ENCODE measurements around the gene MAN2B2.

DNA sequence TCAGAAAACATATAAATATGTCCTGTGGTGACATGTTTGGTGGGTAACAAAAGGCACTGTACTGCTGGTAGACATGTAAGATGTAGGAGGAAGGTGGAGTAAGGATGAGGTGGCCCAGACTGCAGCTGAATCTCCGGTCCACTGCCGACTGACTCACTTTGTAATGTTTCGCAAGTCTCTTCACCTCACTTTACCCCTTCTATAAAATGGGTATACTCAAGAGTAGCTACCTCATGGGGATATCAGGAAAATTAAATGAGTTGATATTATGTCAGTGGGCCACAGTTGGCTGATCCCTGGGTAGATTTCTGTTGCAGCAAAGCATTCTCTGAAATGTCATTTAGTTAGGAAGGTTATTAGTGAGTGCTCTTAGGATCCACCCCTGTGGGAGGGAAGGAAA is 87.6 kb downstream of the MAN2B2 start:
- TF ChIP-seq EZH2 (optimal IDR thresholded peaks at IDR 0.05; ENCODE audit: low read depth, low read length) = no peak
- TF ChIP-seq, protein P1, sequence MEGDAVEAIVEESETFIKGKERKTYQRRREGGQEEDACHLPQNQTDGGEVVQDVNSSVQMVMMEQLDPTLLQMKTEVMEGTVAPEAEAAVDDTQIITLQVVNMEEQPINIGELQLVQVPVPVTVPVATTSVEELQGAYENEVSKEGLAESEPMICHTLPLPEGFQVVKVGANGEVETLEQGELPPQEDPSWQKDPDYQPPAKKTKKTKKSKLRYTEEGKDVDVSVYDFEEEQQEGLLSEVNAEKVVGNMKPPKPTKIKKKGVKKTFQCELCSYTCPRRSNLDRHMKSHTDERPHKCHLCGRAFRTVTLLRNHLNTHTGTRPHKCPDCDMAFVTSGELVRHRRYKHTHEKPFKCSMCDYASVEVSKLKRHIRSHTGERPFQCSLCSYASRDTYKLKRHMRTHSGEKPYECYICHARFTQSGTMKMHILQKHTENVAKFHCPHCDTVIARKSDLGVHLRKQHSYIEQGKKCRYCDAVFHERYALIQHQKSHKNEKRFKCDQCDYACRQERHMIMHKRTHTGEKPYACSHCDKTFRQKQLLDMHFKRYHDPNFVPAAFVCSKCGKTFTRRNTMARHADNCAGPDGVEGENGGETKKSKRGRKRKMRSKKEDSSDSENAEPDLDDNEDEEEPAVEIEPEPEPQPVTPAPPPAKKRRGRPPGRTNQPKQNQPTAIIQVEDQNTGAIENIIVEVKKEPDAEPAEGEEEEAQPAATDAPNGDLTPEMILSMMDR (IDR thresholded peaks at IDR 0.05; ENCODE audit: low read length) = no peak

All from MM.1S (cell line).